Measurements from ENCODE around the gene LMF1. TPM values are rescaled to one million over a fixed set of nuclear protein-coding genes. Genes with fewer than 3 reads are reported as not detected.

The LMF1 gene
- total RNA-seq, 1 experiment from 2014 or later, result 12.8 TPM

DNA sequence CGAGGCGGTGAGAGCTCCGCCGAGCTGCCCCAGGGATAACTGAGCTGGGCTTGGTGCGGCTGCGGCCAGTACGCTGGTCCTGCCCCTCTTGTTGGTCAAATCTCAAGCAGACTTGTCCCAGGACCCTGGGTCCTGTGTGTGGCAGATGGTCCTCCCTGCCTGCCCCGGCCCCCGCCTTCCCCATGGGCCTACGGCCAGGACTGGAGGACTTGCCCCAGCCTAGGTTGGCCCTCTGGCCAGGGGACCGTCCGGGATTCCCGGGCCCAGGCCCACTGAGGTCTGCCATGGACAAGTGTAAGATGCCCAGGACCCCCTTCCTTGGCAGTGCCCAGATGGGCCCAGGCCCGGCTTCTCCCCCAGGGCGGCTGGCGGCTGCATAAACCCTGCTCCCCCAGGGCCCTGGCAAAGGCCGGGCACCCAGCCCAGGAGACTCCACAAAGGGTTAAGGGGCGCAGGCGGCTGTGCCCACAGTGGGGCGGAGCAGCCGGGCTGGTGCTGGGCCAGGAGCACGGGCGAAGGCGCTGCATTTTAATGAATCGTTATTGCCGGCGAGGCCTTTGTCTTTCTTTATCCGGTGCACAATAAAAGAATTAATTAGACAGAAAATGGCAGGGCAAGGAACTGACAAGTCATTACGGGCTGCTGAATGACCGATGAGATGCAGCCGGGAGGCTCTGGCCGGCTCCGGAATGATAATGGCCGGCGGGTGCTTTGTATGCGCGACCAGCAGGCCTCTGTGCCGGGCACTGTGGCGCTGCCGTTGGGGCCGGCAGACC, 19.9 kb upstream of the LMF1 start:
- no peaks in the 10 kb centered on the region for H3K9me2 ChIP-seq (ENCODE audit: insufficient read depth)
- no peaks in the 10 kb centered on the region for H4K20me1 ChIP-seq (ENCODE audit: insufficient read depth)
- no peak overlapping the region for H3K4me2 ChIP-seq (ENCODE audit: low read length)
- CTCF ChIA-PET, result interaction anchor here (1.0 kb wide), 1 partner anchor 10 kb away, joined by 4 read pairs; no protein-coding TSS in a partner anchor
- H2AFZ ChIP-seq (ENCODE audit: low read depth, low read length, poor library complexity, severe bottlenecking), result no peak overlapping the region
- ATAC-seq, result no peak
- no TSS peak for BruUV-seq (replicated peaks)
- no peak overlapping the region for H3K4me3 ChIP-seq (replicated peaks in 1 of 2; ENCODE audit: low read depth in 1 of 2, low read length in 2 of 2)
- H3K4me1 ChIP-seq (ENCODE audit: control insufficient read depth in 1 of 2, insufficient read depth in 2 of 2, low read length in 2 of 2), result peaks cover 0 to 9% of the 10 kb centered on the region in 2 experiments; a peak in 1 of 4 replicates
- peaks cover 10% of the 10 kb centered on the region; the same call in 1 of the 2 replicates for H3K27me3 ChIP-seq (ENCODE audit: insufficient read depth, low read length)
- no peaks in the 10 kb centered on the region for H3K36me3 ChIP-seq (ENCODE audit: control insufficient read depth in 1 of 2, insufficient read depth in 2 of 2, low read length in 2 of 2)
- no peak for DNase-seq (ENCODE audit: low read depth, low spot score)
- POLR2A ChIA-PET, result no interaction called here
- H3K9me3 ChIP-seq (ENCODE audit: control insufficient read depth in 1 of 2, insufficient read depth in 1 of 2, low read depth in 1 of 2, low read length in 2 of 2), result no peaks in the 10 kb centered on the region
- no peaks in the 10 kb centered on the region for H3K79me2 ChIP-seq (ENCODE audit: insufficient read depth, low read length)
- TF ChIP-seq FOSL1 (IDR thresholded peaks at IDR 0.05; ENCODE audit: low read depth) (no peak), SP1 (IDR thresholded peaks at IDR 0.05; ENCODE audit: low read depth) (no peak), EZH2 (IDR thresholded peaks at IDR 0.05) (no peak)
- TF ChIP-seq, protein P1, sequence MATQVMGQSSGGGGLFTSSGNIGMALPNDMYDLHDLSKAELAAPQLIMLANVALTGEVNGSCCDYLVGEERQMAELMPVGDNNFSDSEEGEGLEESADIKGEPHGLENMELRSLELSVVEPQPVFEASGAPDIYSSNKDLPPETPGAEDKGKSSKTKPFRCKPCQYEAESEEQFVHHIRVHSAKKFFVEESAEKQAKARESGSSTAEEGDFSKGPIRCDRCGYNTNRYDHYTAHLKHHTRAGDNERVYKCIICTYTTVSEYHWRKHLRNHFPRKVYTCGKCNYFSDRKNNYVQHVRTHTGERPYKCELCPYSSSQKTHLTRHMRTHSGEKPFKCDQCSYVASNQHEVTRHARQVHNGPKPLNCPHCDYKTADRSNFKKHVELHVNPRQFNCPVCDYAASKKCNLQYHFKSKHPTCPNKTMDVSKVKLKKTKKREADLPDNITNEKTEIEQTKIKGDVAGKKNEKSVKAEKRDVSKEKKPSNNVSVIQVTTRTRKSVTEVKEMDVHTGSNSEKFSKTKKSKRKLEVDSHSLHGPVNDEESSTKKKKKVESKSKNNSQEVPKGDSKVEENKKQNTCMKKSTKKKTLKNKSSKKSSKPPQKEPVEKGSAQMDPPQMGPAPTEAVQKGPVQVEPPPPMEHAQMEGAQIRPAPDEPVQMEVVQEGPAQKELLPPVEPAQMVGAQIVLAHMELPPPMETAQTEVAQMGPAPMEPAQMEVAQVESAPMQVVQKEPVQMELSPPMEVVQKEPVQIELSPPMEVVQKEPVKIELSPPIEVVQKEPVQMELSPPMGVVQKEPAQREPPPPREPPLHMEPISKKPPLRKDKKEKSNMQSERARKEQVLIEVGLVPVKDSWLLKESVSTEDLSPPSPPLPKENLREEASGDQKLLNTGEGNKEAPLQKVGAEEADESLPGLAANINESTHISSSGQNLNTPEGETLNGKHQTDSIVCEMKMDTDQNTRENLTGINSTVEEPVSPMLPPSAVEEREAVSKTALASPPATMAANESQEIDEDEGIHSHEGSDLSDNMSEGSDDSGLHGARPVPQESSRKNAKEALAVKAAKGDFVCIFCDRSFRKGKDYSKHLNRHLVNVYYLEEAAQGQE (IDR thresholded peaks at IDR 0.05; ENCODE audit: low read depth), result no peak
- RAD21 ChIA-PET (ENCODE audit: low non-redundant PET in 1 of 2, low total read pairs in 2 of 2, uncharacterized antibody in 2 of 2, unreplicated experiment in 2 of 2), result no interaction called here
- no peak overlapping the region for H3K27ac ChIP-seq (ENCODE audit: low read depth, low read length)
- intact Hi-C loops (cut with micrococcal nuclease), result no loop called here
- H3K9ac ChIP-seq (ENCODE audit: low read length), result no peak overlapping the region

DNA sequence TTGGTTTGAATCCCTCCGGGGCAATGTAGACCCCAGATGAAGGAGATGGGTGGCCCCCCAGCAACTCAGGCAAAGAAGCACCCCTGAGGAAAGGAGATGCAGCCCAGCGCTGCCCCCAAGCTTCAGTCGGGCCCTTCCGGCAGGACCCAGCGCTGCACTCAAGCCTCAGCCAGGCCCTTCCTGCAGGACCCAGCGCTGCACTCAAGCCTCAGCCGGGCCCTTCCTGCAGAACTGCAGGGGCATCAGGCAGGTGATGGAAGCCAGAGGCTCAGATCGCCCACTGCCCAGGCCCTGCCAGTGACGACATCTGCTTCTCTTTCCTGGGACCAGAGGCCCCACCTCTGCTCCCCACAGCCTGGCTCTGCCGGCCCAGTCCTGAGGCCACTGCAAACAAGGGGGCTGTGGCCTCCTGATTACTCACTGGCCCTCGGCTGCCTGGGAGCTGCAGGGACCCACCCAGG, 18.6 kb upstream of the LMF1 start:
- no peaks in the 10 kb centered on the region for H3K27me3 ChIP-seq (ENCODE audit: insufficient read depth, low read length)
- TF ChIP-seq EZH2 (IDR thresholded peaks at IDR 0.05) (no peak), CBX3 (IDR thresholded peaks at IDR 0.05; ENCODE audit: low read depth) (no peak), ZNF274 (IDR thresholded peaks at IDR 0.05; ENCODE audit: low read depth, low read length) (no peak)
- no peaks in the 10 kb centered on the region for H3K9me3 ChIP-seq (ENCODE audit: control insufficient read depth in 1 of 2, insufficient read depth in 1 of 2, low read depth in 1 of 2, low read length in 2 of 2)
- H3K79me2 ChIP-seq (ENCODE audit: insufficient read depth, low read length), result no peaks in the 10 kb centered on the region
- no peaks in the 10 kb centered on the region for H3K9me2 ChIP-seq (ENCODE audit: insufficient read depth)
- ATAC-seq (no peak), DNase-seq (ENCODE audit: low read depth, low spot score) (no peak)
- no peak overlapping the region for H2AFZ ChIP-seq (ENCODE audit: low read depth, low read length, poor library complexity, severe bottlenecking)
- H3K4me1 ChIP-seq (ENCODE audit: control insufficient read depth in 1 of 2, insufficient read depth in 2 of 2, low read length in 2 of 2), result peaks cover 0 to 9% of the 10 kb centered on the region in 2 experiments; a peak in 1 of 4 replicates
- ChIA-PET RAD21 (ENCODE audit: low non-redundant PET in 1 of 2, low total read pairs in 2 of 2, uncharacterized antibody in 2 of 2, unreplicated experiment in 2 of 2) (no interaction called here), CTCF (no interaction called here), POLR2A (no interaction called here)
- no peaks in the 10 kb centered on the region for H3K36me3 ChIP-seq (ENCODE audit: control insufficient read depth in 1 of 2, insufficient read depth in 2 of 2, low read length in 2 of 2)
- no peaks in the 10 kb centered on the region for H4K20me1 ChIP-seq (ENCODE audit: insufficient read depth)
- no peak overlapping the region for H3K4me2 ChIP-seq (ENCODE audit: low read length)
- intact Hi-C loops (cut with micrococcal nuclease), result no loop called here
- H3K27ac ChIP-seq (ENCODE audit: low read depth, low read length), result no peak overlapping the region
- no TSS peak for BruUV-seq (replicated peaks)
- H3K9ac ChIP-seq (ENCODE audit: low read length), result no peak overlapping the region
- no peak overlapping the region for H3K4me3 ChIP-seq (replicated peaks in 1 of 2; ENCODE audit: low read depth in 1 of 2, low read length in 2 of 2)

Data from HCT116 (cell line).